Measurements from ENCODE around the gene MORN4. TPM values are rescaled to one million over a fixed set of nuclear protein-coding genes. Genes with fewer than 3 reads are reported as not detected.

Gene MORN4
- total RNA-seq, 1 donor from 2014 or later = 12.9 TPM

DNA sequence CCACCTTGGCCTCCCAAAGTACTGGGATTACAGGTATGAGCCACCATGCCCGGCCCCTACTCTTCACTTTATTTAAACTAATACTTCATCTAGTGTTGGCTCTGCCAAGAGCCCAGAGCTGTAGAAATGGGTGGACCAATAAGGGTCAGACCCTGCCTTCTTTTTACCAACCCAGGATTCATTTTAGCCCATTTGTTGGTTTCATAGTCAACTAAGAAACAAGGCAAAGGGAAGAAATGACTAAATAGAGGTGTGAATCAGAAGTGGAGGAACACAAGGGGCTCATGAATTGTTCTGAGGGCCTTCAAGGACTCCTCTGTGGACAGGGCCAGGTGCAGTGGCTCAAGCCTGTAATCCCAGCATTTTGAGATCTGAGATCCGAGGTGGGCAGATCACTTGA is 59.6 kb downstream of the MORN4 start:
- no peak for DNase-seq (ENCODE audit: low spot score)

- no peak for DNase-seq (ENCODE audit: low spot score)
These were observed 60.3 kb downstream of the MORN4 start for GRCh38 chr10:97573021-97573420.

- DNase-seq (ENCODE audit: low spot score) = peak; percentile 86
These were observed 60.9 kb downstream of the MORN4 start, which contains the start of gene ANKRD2 for GRCh38 chr10:97572214-97572989. Gene ANKRD2, plus strand, starts transcription at chr10:97572779. Its CDS starts 10 bp downstream, at chr10:97572789.

DNA sequence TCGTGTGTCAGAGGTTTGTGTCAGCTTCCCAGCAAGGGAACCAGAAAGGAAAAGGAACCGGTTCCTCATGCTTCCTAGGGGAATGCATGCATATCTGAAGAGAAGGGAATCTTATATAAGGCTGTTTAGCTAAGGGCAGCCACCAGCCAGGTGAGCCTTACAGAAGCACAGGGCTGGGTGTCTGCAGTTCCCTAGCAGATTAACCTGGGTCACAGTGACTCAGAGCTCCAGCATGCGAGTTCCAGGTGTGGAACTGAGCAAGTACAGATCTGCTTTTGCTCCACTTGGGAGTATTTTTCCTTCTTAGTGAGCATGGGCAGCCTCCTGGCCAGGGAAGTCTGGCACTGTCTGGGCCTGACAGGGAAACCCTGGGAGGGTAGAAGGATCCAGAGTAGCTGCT is 61.7 kb downstream of the MORN4 start:
- peak; percentile 69 for DNase-seq (ENCODE audit: low spot score)

- DNase-seq (ENCODE audit: low spot score) = no peak
These were observed 62.4 kb downstream of the MORN4 start for GRCh38 chr10:97570789-97571471.

GRCh38 chr10:97570146-97570788 is 63.0 kb downstream of the MORN4 start:
- no peak for DNase-seq (ENCODE audit: low spot score)

DNA sequence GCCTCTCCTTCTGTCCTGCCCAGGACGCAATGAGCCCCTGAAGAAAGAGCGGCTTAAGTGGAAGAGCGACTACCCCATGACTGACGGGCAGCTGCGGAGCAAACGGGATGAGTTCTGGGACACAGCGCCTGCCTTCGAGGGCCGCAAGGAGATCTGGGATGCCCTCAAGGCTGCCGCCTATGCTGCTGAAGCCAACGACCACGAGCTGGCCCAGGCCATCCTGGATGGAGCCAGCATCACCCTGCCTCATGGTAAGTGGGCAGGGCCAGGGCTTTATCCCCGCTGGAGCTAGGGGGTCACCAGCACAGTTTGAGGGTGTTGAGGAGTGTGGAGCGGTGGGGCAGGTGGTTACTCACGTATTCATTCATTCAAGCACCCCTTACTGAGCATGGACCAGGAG is 65.4 kb downstream of the MORN4 start:
- no peak for DNase-seq (ENCODE audit: low spot score)

DNA sequence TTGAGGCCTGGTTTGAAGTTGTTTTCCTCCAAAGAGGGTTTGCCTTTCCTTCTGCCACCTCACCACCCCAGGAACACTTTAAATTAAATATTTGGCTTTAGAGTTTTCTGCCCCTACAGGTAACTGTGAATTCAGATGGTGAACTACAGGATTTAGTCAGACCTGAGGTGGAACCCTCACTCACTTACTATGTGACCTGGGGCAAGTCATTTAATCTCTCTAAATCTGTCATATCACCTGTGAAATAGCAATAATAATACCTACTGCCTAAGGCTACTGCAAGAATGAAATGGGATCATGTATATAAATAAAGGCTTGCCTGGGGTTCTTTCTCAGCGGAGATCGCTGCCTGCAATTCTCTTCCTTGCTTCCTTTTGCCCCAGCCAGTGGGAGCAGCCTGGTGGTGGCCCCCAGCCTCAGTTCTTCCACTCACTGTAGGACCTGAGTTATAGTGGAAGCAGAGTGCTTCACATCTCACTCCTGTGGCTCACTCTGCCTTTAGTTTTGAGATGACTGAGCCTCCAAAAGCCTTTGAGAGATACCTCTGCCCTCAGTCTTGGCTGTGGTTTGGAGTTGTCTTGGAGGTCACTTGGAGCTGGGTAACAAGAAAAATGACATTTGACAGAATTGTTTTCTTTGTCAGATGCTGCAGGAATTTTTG is 66.8 kb downstream of the MORN4 start:
- DNase-seq (ENCODE audit: low spot score) = no peak

GRCh38 chr10:97564776-97565175 is 68.5 kb downstream of the MORN4 start:
- no peak for DNase-seq (ENCODE audit: low spot score)

Other genes with a start within 250 kb of the MORN4 start
- gene RRP12, start 232.2 kb downstream of the MORN4 start, total RNA-seq = 51.9 TPM
- 190 TPM for gene PGAM1, start 207.3 kb downstream of the MORN4 start, total RNA-seq
- gene EXOSC1, start 187.5 kb downstream of the MORN4 start, total RNA-seq = 41.2 TPM
- gene ZDHHC16, start 187.3 kb downstream of the MORN4 start, total RNA-seq = 34.0 TPM
- gene MMS19, start 135.1 kb downstream of the MORN4 start, total RNA-seq = 71.5 TPM
- gene UBTD1, start 134.6 kb downstream of the MORN4 start, total RNA-seq = 6.2 TPM
- gene ANKRD2, start 60.7 kb downstream of the MORN4 start, total RNA-seq = 1.1 TPM
- 1.3 TPM for gene HOGA1, start 49.1 kb downstream of the MORN4 start, total RNA-seq
- not detected for gene C10orf62, start 43.8 kb downstream of the MORN4 start, total RNA-seq
- 16.7 TPM for gene PI4K2A, start 7.2 kb upstream of the MORN4 start, total RNA-seq
- gene AVPI1, start 53.7 kb upstream of the MORN4 start, total RNA-seq = 11.7 TPM
- gene MARVELD1, start 80.2 kb upstream of the MORN4 start, total RNA-seq = 40.8 TPM
- gene ZFYVE27, start 103.6 kb upstream of the MORN4 start, total RNA-seq = 33.8 TPM
- 0.81 TPM for gene SFRP5, start 138.5 kb upstream of the MORN4 start, total RNA-seq
- 0.29 TPM for gene GOLGA7B, start 216.3 kb upstream of the MORN4 start, total RNA-seq